PC-9 (cell line): Measurements from ENCODE around the gene HID1. TPM values are rescaled to one million over a fixed set of nuclear protein-coding genes. Genes with fewer than 3 reads are reported as not detected.

Experiments used
- BruUV-seq: library from RNA; stranded (reverse); fragments of 400-500 nt; replicated peaks from 2 replicates; lab custom pipeline; 2021; lab: Mats Ljungman, UMichigan
- CTCF ChIA-PET: fragments of 300-600 bp; sonication (Branson Sonifier 250); formaldehyde crosslinking; loops from one replicate; lab custom pipeline; 2022; ENCODE audit warnings: antibody characterized with exemption; lab: Charles Lee
- POLR2A ChIA-PET: fragments of 300-600 bp; sonication (Branson Sonifier 250); formaldehyde crosslinking; loops from one replicate; lab custom pipeline; 2022; ENCODE audit warnings: antibody characterized with exemption; ENCODE audit not compliant: unreplicated experiment; lab: Charles Lee
- DNase-seq, 2 experiments: peaks; one replicate each; pipeline versions ENCODE4 v3.0.0 to v3.0.0-alpha.2; 2015 to 2022; ENCODE audit warnings: mixed read lengths in 1 of 2
- H2AFZ ChIP-seq: fragments of 200-600 bp; sonication (generic); 2 replicates; pipeline ENCODE4 v1.8.1; 2017; ENCODE audit warnings: antibody characterized with exemption
- H3F3A ChIP-seq: fragments of 200-600 bp; sonication (generic); 2 replicates; pipeline ENCODE4 v1.8.1; 2017; ENCODE audit warnings: antibody characterized with exemption, mild to moderate bottlenecking, low read depth; ENCODE audit not compliant: insufficient read depth
- H3K27ac ChIP-seq: fragments of 200-600 bp; sonication (generic); 2 replicates; pipeline ENCODE4 v1.6.1; 2016; ENCODE audit warnings: mixed run types
- H3K27me3 ChIP-seq: fragments of 200-600 bp; sonication (generic); 2 replicates; pipeline ENCODE4 v1.6.1; 2016; ENCODE audit warnings: low read depth, mixed run types; ENCODE audit not compliant: insufficient read depth
- H3K36me3 ChIP-seq: fragments of 200-600 bp; sonication (generic); 2 replicates; pipeline ENCODE4 v1.6.1; 2016; ENCODE audit warnings: low read depth, mixed run types
- H3K4me1 ChIP-seq: fragments of 200-600 bp; sonication (generic); replicated peaks from 2 replicates; pipeline ENCODE4 v1.6.1; 2016; ENCODE audit warnings: mixed run types; ENCODE audit not compliant: insufficient read depth
- H3K4me2 ChIP-seq: fragments of 200-600 bp; sonication (generic); 2 replicates; pipeline ENCODE4 v1.6.1; 2017; ENCODE audit warnings: mixed run types
- H3K4me3 ChIP-seq: fragments of 200-600 bp; sonication (generic); 2 replicates; pipeline ENCODE4 v1.6.1; 2016; ENCODE audit warnings: mixed run types
- H3K79me2 ChIP-seq: fragments of 200-600 bp; sonication (generic); 2 replicates; pipeline ENCODE4 v1.6.1; 2017; ENCODE audit warnings: low read depth, mixed run types
- H3K9me2 ChIP-seq: fragments of 200-600 bp; sonication (generic); 2 replicates; pipeline ENCODE4 v1.8.1; 2017; ENCODE audit warnings: mild to moderate bottlenecking; ENCODE audit not compliant: insufficient read depth
- H3K9me3 ChIP-seq: fragments of 200-600 bp; sonication (generic); 2 replicates; pipeline ENCODE4 v1.8.1; 2016; ENCODE audit warnings: low read depth; ENCODE audit not compliant: insufficient read depth
- H4K20me1 ChIP-seq: fragments of 200-600 bp; sonication (generic); 2 replicates; pipeline ENCODE4 v1.8.1; 2017; ENCODE audit not compliant: insufficient read depth
- EZH2 ChIP-seq: fragments of 200-600 bp; sonication (generic); IDR thresholded peaks from 2 replicates; pipeline ENCODE4 v1.8.0; 2017; ENCODE audit warnings: antibody characterized with exemption, low read depth
- intact Hi-C: fragments of 100-400 bp; cut with micrococcal nuclease; formaldehyde crosslinking; loops from one replicate; pipeline ENCODE4 v1.10.0; 2022; ENCODE audit not compliant: unreplicated experiment
- total RNA-seq: library from RNA; stranded (reverse); gene quantifications from 2 replicates; pipeline ENCODE4 v1.2.3, GENCODE V29; 2021
- TF ChIP-seq, protein P1 (sequence below): fragments of 200-600 bp; sonication (generic); conservative IDR thresholded peaks from 2 replicates; pipeline ENCODE4 v1.6.1; 2017; ENCODE audit warnings: mixed run types, antibody characterized with exemption, mild to moderate bottlenecking, moderate library complexity

Gene HID1
- total RNA-seq, 1 experiment from 2014 or later: 32.1 TPM

DNA sequence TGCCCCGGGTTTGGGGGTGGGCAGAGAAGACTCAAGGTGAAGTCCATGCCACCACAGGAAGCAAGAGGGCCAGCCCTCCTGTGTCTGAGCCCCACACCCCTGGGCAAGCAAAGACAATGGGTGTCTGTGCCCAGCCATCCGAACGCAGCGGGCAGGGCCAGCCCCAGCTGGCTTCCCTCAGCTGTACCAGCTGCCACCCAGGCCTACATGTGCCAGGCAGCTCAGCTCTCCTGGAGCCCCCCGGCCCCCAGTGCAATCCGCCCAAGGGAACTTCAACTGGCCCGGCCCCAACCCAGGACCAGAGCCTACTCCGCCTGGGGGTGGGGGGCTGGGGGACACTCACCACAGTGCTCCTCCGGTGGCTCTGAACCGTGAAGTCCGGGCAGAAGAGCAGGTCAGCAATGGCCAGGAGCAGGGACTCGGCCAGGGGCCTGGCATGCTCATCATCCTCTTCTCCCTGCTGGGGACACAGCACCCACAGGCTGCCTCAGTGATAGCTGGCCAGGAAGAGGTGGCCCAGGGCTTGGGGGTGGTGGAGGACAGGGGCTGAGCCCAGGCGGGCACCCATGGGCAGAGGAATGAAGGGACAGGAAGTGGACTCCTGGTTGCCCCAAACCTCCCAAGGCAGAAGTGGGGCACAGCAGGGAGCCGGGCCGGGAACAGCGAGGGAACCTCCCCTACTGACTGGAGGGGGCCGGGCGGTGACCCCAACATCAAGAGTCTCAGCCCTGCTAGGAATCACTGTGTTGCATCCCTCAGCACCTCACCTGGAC is 9.8 kb downstream of the HID1 start:
- no peaks in the 10 kb centered on the region for H3K36me3 ChIP-seq
- H3K27me3 ChIP-seq: no peaks in the 10 kb centered on the region
- H3K4me1 ChIP-seq: peaks cover 4% of the 10 kb centered on the region
- ChIA-PET CTCF (interaction anchor here (0.6 to 2.3 kb wide), 9 partner anchors 17 to 239 kb away, joined by 3 to 14 read pairs (median 9); partner anchors contain the start of genes CDR2L, MRPL58 and SLC16A5), POLR2A (no interaction called here)
- intact Hi-C loops: loop anchor here (5.0 kb wide), 1 partner anchor 84 kb away; the partner anchor contains the start of genes ATP5PD and KCTD2
- no peak for DNase-seq
- no TSS peak for BruUV-seq
- H4K20me1 ChIP-seq: no peaks in the 10 kb centered on the region
- no peaks in the 10 kb centered on the region for H3K9me3 ChIP-seq
- H3K27ac ChIP-seq: no peak overlapping the region
- no peak overlapping the region for H3K4me2 ChIP-seq
- peaks cover 3% of the 10 kb centered on the region; the same call in 1 of the 2 replicates for H3K79me2 ChIP-seq
- H3F3A ChIP-seq: peaks cover 9% of the 10 kb centered on the region; the same call in 1 of the 2 replicates
- H3K4me3 ChIP-seq: no peak overlapping the region
- no peak overlapping the region for H2AFZ ChIP-seq
- no peak for TF ChIP-seq EZH2
- TF ChIP-seq, protein P1, sequence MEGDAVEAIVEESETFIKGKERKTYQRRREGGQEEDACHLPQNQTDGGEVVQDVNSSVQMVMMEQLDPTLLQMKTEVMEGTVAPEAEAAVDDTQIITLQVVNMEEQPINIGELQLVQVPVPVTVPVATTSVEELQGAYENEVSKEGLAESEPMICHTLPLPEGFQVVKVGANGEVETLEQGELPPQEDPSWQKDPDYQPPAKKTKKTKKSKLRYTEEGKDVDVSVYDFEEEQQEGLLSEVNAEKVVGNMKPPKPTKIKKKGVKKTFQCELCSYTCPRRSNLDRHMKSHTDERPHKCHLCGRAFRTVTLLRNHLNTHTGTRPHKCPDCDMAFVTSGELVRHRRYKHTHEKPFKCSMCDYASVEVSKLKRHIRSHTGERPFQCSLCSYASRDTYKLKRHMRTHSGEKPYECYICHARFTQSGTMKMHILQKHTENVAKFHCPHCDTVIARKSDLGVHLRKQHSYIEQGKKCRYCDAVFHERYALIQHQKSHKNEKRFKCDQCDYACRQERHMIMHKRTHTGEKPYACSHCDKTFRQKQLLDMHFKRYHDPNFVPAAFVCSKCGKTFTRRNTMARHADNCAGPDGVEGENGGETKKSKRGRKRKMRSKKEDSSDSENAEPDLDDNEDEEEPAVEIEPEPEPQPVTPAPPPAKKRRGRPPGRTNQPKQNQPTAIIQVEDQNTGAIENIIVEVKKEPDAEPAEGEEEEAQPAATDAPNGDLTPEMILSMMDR: no peak
- no peaks in the 10 kb centered on the region for H3K9me2 ChIP-seq

- CTCF ChIA-PET: interaction anchor here (0.6 to 2.3 kb wide), 22 partner anchors 12 to 304 kb away, joined by 3 to 21 read pairs (median 6); partner anchors contain the start of genes ARMC7, CDR2L, MRPL58 and SLC16A5
- H3K9me3 ChIP-seq: no peaks in the 10 kb centered on the region
- H3K4me3 ChIP-seq: no peak overlapping the region
- no peaks in the 10 kb centered on the region for H3K36me3 ChIP-seq
- no peaks in the 10 kb centered on the region for H3K9me2 ChIP-seq
- intact Hi-C loops: loop anchor here (1.0 to 5.0 kb wide), 5 partner anchors 51 to 239 kb away; partner anchors contain the start of genes ATP5PD, KCTD2 and MRPL58
- no peaks in the 10 kb centered on the region for H3K79me2 ChIP-seq
- no peak overlapping the region for H3K27ac ChIP-seq
- H3K4me1 ChIP-seq: no peaks in the 10 kb centered on the region
- H4K20me1 ChIP-seq: no peaks in the 10 kb centered on the region
- no peak for TF ChIP-seq EZH2
- TF ChIP-seq, protein P1: peak; percentile 91
- peak; percentile 63 to 85 for DNase-seq
- H2AFZ ChIP-seq: no peak overlapping the region
- POLR2A ChIA-PET: interaction anchor here (0.6 kb wide), 2 partner anchors 83 to 196 kb away, joined by 3 to 4 read pairs; no protein-coding TSS in a partner anchor
- BruUV-seq: no TSS peak
- H3K4me2 ChIP-seq: no peak overlapping the region
- no peaks in the 10 kb centered on the region for H3K27me3 ChIP-seq
- H3F3A ChIP-seq: peaks cover 12% of the 10 kb centered on the region; the same call in 1 of the 2 replicates
These were observed 10.8 kb downstream of the HID1 start for GRCh38 chr17:74961657-74962350.
